Tibial nerve (tissue), 4 donors: ENCODE results near the gene ATP5ME. TPM values are rescaled to one million over a fixed set of nuclear protein-coding genes. Genes with fewer than 3 reads are reported as not detected.
"Not testable (repeated sequence)": the region's sequence is repeated elsewhere in the genome, so short reads cannot be mapped to it uniquely, and the experiment has no call there.

Experiments used
- DNase-seq, 2 donors: peaks; one replicate each; pipeline ENCODE4 v3.0.0-alpha.2; 2019; ENCODE audit warnings: low spot score in 2 of 2
- H3K27ac ChIP-seq, 4 donors: fragments of 200-600 bp; sonication (generic) in 3 of 4; one replicate each; pipeline ENCODE4 v1.5.1; 2017 to 2019; ENCODE audit warnings: mild to moderate bottlenecking in 1 of 4
- H3K27me3 ChIP-seq, 2 donors: fragments of 200-600 bp; sonication (generic) in 1 of 2; one replicate each; pipeline versions ENCODE4 v1.5.1 to v1.6.0; 2017 to 2019
- H3K36me3 ChIP-seq, 3 donors: fragments of 200-600 bp; sonication (generic); one replicate each; pipeline ENCODE4 v1.5.1; 2018 to 2019
- H3K4me1 ChIP-seq, 4 donors: fragments of 200-600 bp; sonication (generic) in 3 of 4; one replicate each; pipeline ENCODE4 v1.5.1; 2017 to 2019
- H3K4me3 ChIP-seq, 4 donors: fragments of 200-600 bp; sonication (generic) in 3 of 4; one replicate each; pipeline ENCODE4 v1.5.1; 2017 to 2019; ENCODE audit warnings: mild to moderate bottlenecking in 1 of 4, moderate library complexity in 1 of 4
- H3K9me3 ChIP-seq, 4 donors: fragments of 200-600 bp; sonication (generic) in 3 of 4; one replicate each; pipeline ENCODE4 v1.5.1; 2017 to 2019
- EP300 ChIP-seq, 2 donors: sonication (generic); formaldehyde crosslinking; IDR thresholded peaks; one replicate each; pipeline ENCODE4 v1.6.1; 2017; ENCODE audit warnings: antibody characterized with exemption in 2 of 2, mild to moderate bottlenecking in 1 of 2
- POLR2A ChIP-seq, 2 donors: fragments of 450-650 bp; IDR thresholded peaks; one replicate each; pipeline ENCODE4 v1.6.1; 2017; ENCODE audit warnings: antibody characterized with exemption in 2 of 2, mild to moderate bottlenecking in 2 of 2, moderate library complexity in 2 of 2
- WGBS, 2 donors: methylation state at CpG; one replicate each; pipeline ENCODE4 v1.1.5; 2018; 5-methylcytosine and 5-hydroxymethylcytosine counted together
- total RNA-seq, 4 donors: library from RNA; depleted of rRNA; stranded (reverse); fragments of >200 nt; gene quantifications; one replicate each; pipeline ENCODE4 v1.1.0, GENCODE V29; 2016
- TF ChIP-seq, protein P1 (sequence below), 5 experiments: fragments of 200-600 bp in 3 of 5; fragments of 450-650 bp in 2 of 5; sonication (generic) in 3 of 5; IDR thresholded peaks; one replicate each; pipeline ENCODE4 v1.5.1; 2016 to 2019; ENCODE audit warnings: antibody characterized with exemption in 5 of 5, mild to moderate bottlenecking in 3 of 5, moderate library complexity in 2 of 5

ATP5ME gene
- total RNA-seq, 4 donors from 2014 or later, result 50.0 to 219 (median 139) TPM

DNA sequence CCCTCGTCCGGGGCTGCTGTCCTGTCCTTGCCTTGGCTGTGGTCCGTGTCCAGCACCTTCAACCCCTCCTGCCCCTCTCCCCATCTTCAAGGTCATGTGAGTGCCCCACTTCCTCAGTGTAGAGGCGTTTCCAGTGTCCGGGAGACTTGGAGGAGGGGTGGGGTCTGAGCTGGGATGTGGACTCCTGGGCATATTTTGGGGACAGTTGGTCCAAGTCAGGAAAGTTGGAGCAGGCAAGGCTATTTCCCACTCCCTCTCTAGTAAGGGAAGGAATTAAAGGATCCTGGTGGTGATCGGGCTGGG is 34.5 kb upstream of the ATP5ME start:
- peaks cover 0 to 45% (median 16%) of the 10 kb centered on the region in 4 donors for H3K4me1 ChIP-seq
- no peak overlapping the region for H3K27ac ChIP-seq
- no peak overlapping the region for H3K4me3 ChIP-seq
- no peak for DNase-seq
- H3K27me3 ChIP-seq, result no peaks in the 10 kb centered on the region
- no peaks in the 10 kb centered on the region for H3K9me3 ChIP-seq
- WGBS, 2 donors, result 70 to 75% methylated on average over 6 of the region's 6 CpGs
- TF ChIP-seq POLR2A (IDR thresholded peaks at IDR 0.05), result no peak
- TF ChIP-seq EP300 (IDR thresholded peaks at IDR 0.05), result no peak
- TF ChIP-seq, protein P1, sequence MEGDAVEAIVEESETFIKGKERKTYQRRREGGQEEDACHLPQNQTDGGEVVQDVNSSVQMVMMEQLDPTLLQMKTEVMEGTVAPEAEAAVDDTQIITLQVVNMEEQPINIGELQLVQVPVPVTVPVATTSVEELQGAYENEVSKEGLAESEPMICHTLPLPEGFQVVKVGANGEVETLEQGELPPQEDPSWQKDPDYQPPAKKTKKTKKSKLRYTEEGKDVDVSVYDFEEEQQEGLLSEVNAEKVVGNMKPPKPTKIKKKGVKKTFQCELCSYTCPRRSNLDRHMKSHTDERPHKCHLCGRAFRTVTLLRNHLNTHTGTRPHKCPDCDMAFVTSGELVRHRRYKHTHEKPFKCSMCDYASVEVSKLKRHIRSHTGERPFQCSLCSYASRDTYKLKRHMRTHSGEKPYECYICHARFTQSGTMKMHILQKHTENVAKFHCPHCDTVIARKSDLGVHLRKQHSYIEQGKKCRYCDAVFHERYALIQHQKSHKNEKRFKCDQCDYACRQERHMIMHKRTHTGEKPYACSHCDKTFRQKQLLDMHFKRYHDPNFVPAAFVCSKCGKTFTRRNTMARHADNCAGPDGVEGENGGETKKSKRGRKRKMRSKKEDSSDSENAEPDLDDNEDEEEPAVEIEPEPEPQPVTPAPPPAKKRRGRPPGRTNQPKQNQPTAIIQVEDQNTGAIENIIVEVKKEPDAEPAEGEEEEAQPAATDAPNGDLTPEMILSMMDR (IDR thresholded peaks at IDR 0.05), result no peak
- peaks cover 0 to 10% (median 0%) of the 10 kb centered on the region in 3 donors for H3K36me3 ChIP-seq

DNA sequence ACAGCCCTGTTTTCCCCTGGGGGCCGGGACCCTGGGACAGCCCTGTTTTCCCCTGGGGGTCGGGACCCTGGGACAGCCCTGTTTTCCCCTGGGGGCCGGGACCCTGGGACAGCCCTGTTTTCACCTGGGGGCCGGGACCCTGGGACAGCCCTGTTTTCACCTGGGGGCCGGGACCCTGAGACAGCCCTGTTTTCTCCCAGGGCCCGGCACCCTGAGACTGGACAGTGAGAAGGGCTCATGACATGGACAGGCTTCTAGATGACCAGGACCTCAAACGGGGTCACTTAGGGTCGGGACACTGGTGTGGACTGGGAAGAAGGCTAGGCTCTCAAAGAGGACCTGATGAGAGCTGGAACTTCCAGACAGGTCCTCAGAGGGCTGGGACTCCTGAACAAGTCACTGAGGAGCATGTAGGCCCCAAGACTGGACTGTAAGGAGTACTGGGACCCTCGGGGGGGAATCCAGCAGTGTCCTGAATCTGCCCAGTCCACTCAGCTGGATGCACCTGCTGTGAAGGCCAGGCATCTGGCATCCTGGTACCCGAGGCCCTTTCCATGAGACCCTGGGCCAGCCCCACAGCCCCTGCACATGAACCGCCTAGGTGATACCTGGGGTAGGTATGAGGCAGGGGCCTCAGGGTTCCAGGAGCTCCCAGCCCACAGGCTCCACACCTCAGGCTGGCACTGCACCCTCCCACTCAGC is 34.0 kb upstream of the ATP5ME start:
- Histone ChIP-seq H3K9me3 (no peaks in the 10 kb centered on the region), H3K36me3 (peaks cover 0 to 10% (median 0%) of the 10 kb centered on the region in 3 donors), H3K4me3 (no peak overlapping the region), H3K27ac (no peak overlapping the region), H3K4me1 (peaks cover 0 to 45% (median 16%) of the 10 kb centered on the region in 4 donors), H3K27me3 (no peaks in the 10 kb centered on the region)
- no peak for DNase-seq
- no peak for TF ChIP-seq EP300 (IDR thresholded peaks at IDR 0.05)
- WGBS, 2 donors, result 77 to 90% methylated on average over 3 to 10 of the region's 11 CpGs

DNA sequence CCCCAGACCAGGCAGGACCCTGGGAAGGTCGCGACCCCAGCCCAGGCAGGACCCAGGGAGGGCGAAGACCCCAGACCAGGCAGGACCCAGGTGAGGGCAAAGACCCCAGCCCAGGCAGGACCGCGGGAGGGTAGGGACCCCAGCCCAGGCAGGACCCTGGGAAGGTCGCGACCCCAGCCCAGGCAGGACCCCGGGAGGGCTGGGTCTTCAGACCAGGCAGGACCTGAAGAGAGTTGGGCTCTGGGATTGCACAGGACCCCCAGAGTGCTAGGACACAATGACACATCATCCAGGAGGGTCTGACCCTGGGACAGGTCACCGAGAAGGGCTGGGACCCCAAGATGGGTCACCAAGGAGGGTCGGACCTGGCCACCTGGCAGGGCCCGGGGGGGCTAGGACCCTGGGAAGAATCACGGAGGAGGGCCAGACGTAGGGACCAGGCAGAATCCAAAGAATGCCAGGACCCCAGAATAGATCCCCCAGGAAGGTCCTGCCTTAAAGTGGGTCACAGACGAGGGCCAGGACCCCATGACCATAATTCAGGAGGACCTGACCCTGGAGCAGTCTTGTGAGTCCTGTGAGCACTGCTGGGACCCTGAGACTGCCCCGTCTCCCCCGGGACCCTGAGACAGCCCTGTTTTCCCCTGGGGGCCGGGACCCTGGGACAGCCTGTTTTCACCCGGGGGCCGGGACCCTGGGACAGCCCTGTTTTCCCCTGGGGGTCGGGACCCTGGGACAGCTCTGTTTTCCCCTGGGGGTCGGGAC is 32.9 kb upstream of the ATP5ME start:
- peak overlapping the region in 2 of 4 donors; percentile 69 to 97 for H3K27ac ChIP-seq
- DNase-seq, result no peak
- 24 to 61% methylated on average over 8 to 16 of the region's 21 CpGs for WGBS, 2 donors
- peaks cover 0 to 10% (median 0%) of the 10 kb centered on the region in 3 donors for H3K36me3 ChIP-seq
- H3K4me1 ChIP-seq, result peaks cover 0 to 45% (median 16%) of the 10 kb centered on the region in 4 donors
- no peak for TF ChIP-seq EP300 (IDR thresholded peaks at IDR 0.05)
- TF ChIP-seq, protein P1 (IDR thresholded peaks at IDR 0.05), result no peak
- no peak for TF ChIP-seq POLR2A (IDR thresholded peaks at IDR 0.05)
- H3K27me3 ChIP-seq, result no peaks in the 10 kb centered on the region
- H3K9me3 ChIP-seq, result no peaks in the 10 kb centered on the region
- peak overlapping the region; percentile 86 to 96 (median 90) for H3K4me3 ChIP-seq

DNA sequence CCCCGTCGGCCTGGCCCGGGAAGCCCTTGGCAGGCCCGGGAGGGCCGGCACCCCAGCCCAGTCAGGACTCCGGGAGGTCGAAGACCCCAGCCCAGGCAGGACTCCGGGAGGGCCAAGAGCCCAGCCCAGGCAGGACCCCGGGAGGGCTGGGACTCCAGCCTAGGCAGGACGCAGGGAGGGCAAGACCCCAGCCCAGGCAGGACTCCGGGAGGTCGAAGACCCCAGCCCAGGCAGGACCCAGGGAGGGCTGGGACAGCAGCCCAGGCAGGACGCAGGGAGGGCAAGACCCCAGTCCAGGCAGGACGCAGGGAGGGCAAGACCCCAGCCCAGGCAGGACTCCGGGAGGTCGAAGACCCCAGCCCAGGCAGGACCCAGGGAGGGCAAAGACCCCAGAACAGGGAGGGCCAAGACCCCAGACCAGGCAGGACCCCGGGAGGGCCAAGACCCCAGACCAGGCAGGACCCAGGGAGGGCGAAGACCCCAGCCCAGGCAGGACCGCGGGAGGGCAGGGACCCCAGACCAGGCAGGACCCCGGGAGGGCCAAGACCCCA is 32.1 kb upstream of the ATP5ME start:
- Histone ChIP-seq H3K4me1 (peaks cover 0 to 45% (median 16%) of the 10 kb centered on the region in 4 donors), H3K4me3 (peak overlapping the region; percentile 86 to 96 (median 90)), H3K27ac (peak overlapping the region; percentile 81 to 97 (median 90))
- H3K27me3 ChIP-seq, H3K36me3 ChIP-seq, DNase-seq, H3K9me3 ChIP-seq: not testable (repeated sequence)
- 0 to 1% methylated on average over 4 to 21 of the region's 21 CpGs for WGBS, 2 donors

DNA sequence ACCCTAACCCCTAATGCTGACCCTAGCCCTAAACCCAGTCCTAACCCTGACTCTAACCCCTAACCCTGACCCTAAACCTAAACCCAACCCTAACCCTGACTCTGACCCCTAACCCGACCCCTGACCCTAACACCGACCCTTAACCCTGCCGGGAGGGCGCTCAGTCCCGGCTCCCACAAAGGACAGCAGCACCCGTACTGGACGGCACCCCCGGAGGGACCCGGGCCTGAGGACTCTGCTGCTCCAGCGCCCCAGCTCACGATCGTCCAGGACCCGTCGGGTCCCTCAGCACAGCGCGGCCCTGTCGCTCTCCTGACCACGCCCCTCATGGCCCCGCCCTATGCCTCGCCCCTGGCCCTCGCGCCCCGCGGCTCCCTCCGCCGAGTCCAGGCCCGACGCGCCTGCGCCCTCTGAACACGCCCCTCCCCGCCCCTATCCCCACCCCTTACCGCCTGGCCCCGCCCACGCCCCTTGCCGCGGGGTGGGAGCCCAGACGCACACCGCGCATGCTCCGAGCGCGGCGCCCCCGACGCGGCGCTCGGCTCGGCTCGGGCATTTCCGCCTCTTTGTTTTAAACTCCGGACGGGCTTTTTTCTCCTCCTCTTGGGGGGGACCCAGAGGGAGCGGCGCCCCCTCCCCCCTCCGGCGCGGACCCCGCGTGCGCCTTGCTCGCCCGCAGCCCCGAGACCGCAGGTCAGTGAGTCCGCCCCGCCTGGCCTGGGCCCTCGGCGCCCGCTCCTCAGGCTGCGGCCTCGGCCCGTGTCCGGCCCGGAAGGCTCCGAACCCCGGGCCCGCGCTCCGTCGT is 31.4 kb upstream of the ATP5ME start, which contains the start of gene PCGF3:
PCGF3 (plus strand) TSS at position 555 of the 805 bp plus-strand sequence. CDS start 27,849 bp downstream, outside the sequence.
- TF ChIP-seq POLR2A (IDR thresholded peaks at IDR 0.05), result peak; percentile 31 to 70
- peak; percentile 28 to 82 for TF ChIP-seq EP300 (IDR thresholded peaks at IDR 0.05)
- TF ChIP-seq, protein P1 (IDR thresholded peaks at IDR 0.05), result no peak
- no peaks in the 10 kb centered on the region for H3K27me3 ChIP-seq
- 2 to 9% methylated on average over 14 to 48 of the region's 82 CpGs for WGBS, 2 donors
- peak; percentile 93 for DNase-seq
- H3K4me3 ChIP-seq, result peak within 1 kb of the TSS; percentile 86 to 96 (median 90)
- peak within 1 kb of the TSS; percentile 81 to 97 (median 90) for H3K27ac ChIP-seq
- peaks cover 0 to 45% (median 16%) of the 10 kb centered on the region in 4 donors for H3K4me1 ChIP-seq
- no peaks in the 10 kb centered on the region for H3K9me3 ChIP-seq
- peaks cover 0 to 5% (median 0%) of the 10 kb centered on the region in 3 donors for H3K36me3 ChIP-seq
